Right lobe of liver (tissue), 6 donors: ENCODE data around the gene ARHGAP4. TPM values are rescaled to one million over a fixed set of nuclear protein-coding genes. Genes with fewer than 3 reads are reported as not detected.

Experiments used
- ATAC-seq, 4 donors: fragments of 200-7000 bp; cut with Tn5 transposase; one replicate each; pipeline ENCODE4 v1.9.1; 2020; ENCODE audit warnings: mild to moderate bottlenecking in 4 of 4, moderate library complexity in 4 of 4
- DNase-seq, 3 donors: peaks; one replicate each; pipeline ENCODE4 v3.0.0-alpha.2; 2020
- H3K27ac ChIP-seq, 3 donors: fragments of 200-600 bp; one replicate each; pipeline ENCODE4 v1.8.0; 2022
- H3K27me3 ChIP-seq, 2 donors: fragments of 200-600 bp; one replicate each; pipeline ENCODE4 v1.8.0; 2022
- H3K36me3 ChIP-seq, 4 donors: fragments of 200-600 bp; sonication (generic) in 1 of 4; one replicate each; pipeline versions ENCODE4 v1.5.1 to v1.8.0; 2017 to 2022; ENCODE audit warnings: control low read depth in 1 of 4
- H3K4me1 ChIP-seq, 4 donors: fragments of 200-600 bp; sonication (generic) in 1 of 4; one replicate each; pipeline versions ENCODE4 v1.5.1 to v1.8.0; 2017 to 2022; ENCODE audit warnings: control low read depth in 1 of 4
- H3K4me3 ChIP-seq, 3 donors: fragments of 200-600 bp; one replicate each; pipeline ENCODE4 v1.8.0; 2022
- H3K9me3 ChIP-seq, 4 donors: fragments of 200-600 bp; sonication (generic) in 1 of 4; one replicate each; pipeline versions ENCODE4 v1.5.1 to v1.8.0; 2017 to 2022; ENCODE audit warnings: control low read depth in 1 of 4
- CTCF ChIP-seq, 4 donors: fragments of 200-600 bp in 3 of 4; fragments of 450-650 bp in 1 of 4; IDR thresholded peaks; one replicate each; pipeline versions ENCODE4 v1.5.1 to v1.8.0; 2016 to 2022; ENCODE audit warnings: antibody characterized with exemption in 4 of 4, mild to moderate bottlenecking in 2 of 4
- POLR2A ChIP-seq: fragments of 450-650 bp; IDR thresholded peaks from one replicate; pipeline ENCODE4 v1.6.1; 2017; ENCODE audit warnings: antibody characterized with exemption, mild to moderate bottlenecking
- WGBS: methylation state at CpG from one replicate; pipeline ENCODE4 v1.1.6; 2018; ENCODE audit warnings: low coverage, low lambda C conversion rate; ENCODE audit not compliant: insufficient coverage; ENCODE audit errors: missing lambda C conversion rate; 5-methylcytosine and 5-hydroxymethylcytosine counted together
- intact Hi-C, 2 donors: fragments of 100-400 bp; cut with DNase I; formaldehyde crosslinking; loops; one replicate each; pipeline versions ENCODE4 v1.11.2 to v1.14.1; 2022
- total RNA-seq, 6 experiments: library from RNA; depleted of rRNA in 2 of 6; stranded (reverse); fragments of >200 nt in 2 of 6; fragmentation: NEBNext Ultra II Directional in 3 of 6; extraction: Animal tissue kit (Norgen Biotek cat#: 25700) in 3 of 6; gene quantifications; one replicate each; pipeline versions ENCODE4 v1.1.0 to v1.2.4, GENCODE V29; 2016 to 2023
- donor health status: DM: no; HTN: yes; CAD: no.
- donor health status: DM: no; HTN: no; CAD: no.
- donor health status: DM: no; HTN: no; CAD: no.
- donor health status: DM: no; HTN: yes; CAD: no.
- donor health status: DM: no; HTN: yes; CAD: no.

The ARHGAP4 gene
- total RNA-seq, 6 experiments from 2014 or later = 5.5 to 11.9 (median 8.7) TPM

- no peak overlapping the region for H3K27ac ChIP-seq
- TF ChIP-seq POLR2A (no peak), CTCF (IDR thresholded peaks at IDR 0.05) (no peak)
- intact Hi-C loops = no loop called here
- H3K36me3 ChIP-seq = no peaks in the 10 kb centered on the region
- H3K27me3 ChIP-seq = no peaks in the 10 kb centered on the region
- H3K4me3 ChIP-seq = no peak overlapping the region
- no peaks in the 10 kb centered on the region for H3K9me3 ChIP-seq
- no peak for ATAC-seq
- H3K4me1 ChIP-seq = no peaks in the 10 kb centered on the region
- DNase-seq = no peak
- 100% methylated on average over 4 of the region's 31 CpGs for whole genome bisulfite sequencing
Observed at GRCh38 chrX:153869473-153870287, 56.4 kb downstream of the ARHGAP4 start.

GRCh38 chrX:153868576-153869472 is 57.2 kb downstream of the ARHGAP4 start:
- Histone ChIP-seq H3K9me3 (no peaks in the 10 kb centered on the region), H3K36me3 (no peaks in the 10 kb centered on the region), H3K27ac (no peak overlapping the region), H3K4me3 (no peak overlapping the region), H3K27me3 (no peaks in the 10 kb centered on the region), H3K4me1 (no peaks in the 10 kb centered on the region)
- intact Hi-C loops = no loop called here
- ATAC-seq = no peak
- DNase-seq = no peak
- TF ChIP-seq CTCF (IDR thresholded peaks at IDR 0.05) (no peak), POLR2A (no peak)
- 87% methylated on average over 8 of the region's 26 CpGs for WGBS

- DNase-seq (no peak), ATAC-seq (no peak)
- no peak for TF ChIP-seq CTCF (IDR thresholded peaks at IDR 0.05)
- TF ChIP-seq POLR2A = no peak
- H3K4me1 ChIP-seq = no peaks in the 10 kb centered on the region
- no peaks in the 10 kb centered on the region for H3K36me3 ChIP-seq
- no peaks in the 10 kb centered on the region for H3K9me3 ChIP-seq
- intact Hi-C loops = no loop called here
- H3K4me3 ChIP-seq = no peak overlapping the region
- 80% methylated on average over 1 of the region's 13 CpGs for WGBS
- no peak overlapping the region for H3K27ac ChIP-seq
- H3K27me3 ChIP-seq = no peaks in the 10 kb centered on the region
Observed at GRCh38 chrX:153867671-153868070, 58.4 kb downstream of the ARHGAP4 start.

- intact Hi-C loops = no loop called here
- H3K9me3 ChIP-seq = no peaks in the 10 kb centered on the region
- no peak overlapping the region for H3K27ac ChIP-seq
- no peaks in the 10 kb centered on the region for H3K36me3 ChIP-seq
- H3K4me3 ChIP-seq = no peak overlapping the region
- ATAC-seq = no peak
- WGBS = 47% methylated on average over 5 of the region's 9 CpGs
- H3K4me1 ChIP-seq = no peaks in the 10 kb centered on the region
- H3K27me3 ChIP-seq = no peaks in the 10 kb centered on the region
- no peak for DNase-seq
- TF ChIP-seq CTCF (IDR thresholded peaks at IDR 0.05) = no peak
- TF ChIP-seq POLR2A = no peak
Observed at GRCh38 chrX:153867139-153867538, 58.9 kb downstream of the ARHGAP4 start.
